Effector memory CD4-positive, alpha-beta T cell (primary cell): ENCODE measurements around the gene LRRC53.
A peak's percentile ranks its signal among the peaks of the same experiment; 100 is the strongest.

Experiments
- DNase-seq, 3 donors: peaks; one replicate each; pipeline ENCODE4 v3.0.0-alpha.2; 2020
- H3K27ac ChIP-seq: 2 replicates; pipeline ENCODE4 v1.7.0; 2013; ENCODE audit warnings: mild to moderate bottlenecking, low read length, moderate library complexity; ENCODE audit not compliant: insufficient read depth, poor library complexity, severe bottlenecking
- H3K27me3 ChIP-seq: replicated peaks from 2 replicates; pipeline ENCODE4 v1.7.0; 2013; ENCODE audit warnings: mild to moderate bottlenecking, low read length; ENCODE audit not compliant: insufficient read depth, control insufficient read depth, poor library complexity, severe bottlenecking
- H3K36me3 ChIP-seq: 2 replicates; pipeline ENCODE4 v1.7.0; 2013; ENCODE audit warnings: mild to moderate bottlenecking, low read length, moderate library complexity; ENCODE audit not compliant: control insufficient read depth, insufficient read depth
- H3K4me1 ChIP-seq: 2 replicates; pipeline ENCODE4 v1.7.0; 2013; ENCODE audit warnings: low read length, mild to moderate bottlenecking; ENCODE audit not compliant: control insufficient read depth, insufficient read depth, poor library complexity, severe bottlenecking
- H3K4me3 ChIP-seq: 2 replicates; pipeline ENCODE4 v1.7.0; 2013; ENCODE audit warnings: low read length, low read depth, mild to moderate bottlenecking; ENCODE audit not compliant: insufficient read depth, poor library complexity, severe bottlenecking
- H3K9me3 ChIP-seq: 2 replicates; pipeline ENCODE4 v1.7.0; 2013; ENCODE audit warnings: mild to moderate bottlenecking, low read length, moderate library complexity; ENCODE audit not compliant: control insufficient read depth

Gene LRRC53

DNA sequence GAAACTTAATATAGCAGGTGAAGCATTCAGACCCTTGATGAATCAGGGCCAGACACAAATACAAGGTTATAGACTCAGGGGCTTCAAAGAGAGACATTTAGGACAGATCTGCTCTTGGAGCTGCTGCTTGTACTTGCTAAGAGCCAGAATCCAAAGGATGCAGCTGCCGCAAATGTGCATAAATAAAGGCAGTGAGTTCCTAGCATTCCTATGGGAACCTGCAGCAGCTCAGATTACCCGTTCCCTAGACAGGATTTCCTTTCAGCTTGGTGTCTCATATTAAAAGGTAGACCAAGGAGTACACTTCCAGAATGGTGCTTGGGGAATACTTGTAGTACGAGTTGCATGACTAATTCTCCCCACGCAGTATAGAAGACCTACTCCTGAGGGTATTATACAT, 9.7 kb upstream of the LRRC53 start:
- Histone ChIP-seq H3K9me3 (no peaks in the 10 kb centered on the region), H3K27me3 (peaks cover 3% of the 10 kb centered on the region), H3K27ac (no peak overlapping the region), H3K36me3 (no peaks in the 10 kb centered on the region), H3K4me1 (no peaks in the 10 kb centered on the region), H3K4me3 (no peak overlapping the region)
- no peak for DNase-seq

GRCh38 chr1:74517599-74518051, 5.2 kb upstream of the LRRC53 start:
- H3K9me3 ChIP-seq: no peaks in the 10 kb centered on the region
- H3K4me1 ChIP-seq: no peaks in the 10 kb centered on the region
- no peak for DNase-seq
- no peaks in the 10 kb centered on the region for H3K27me3 ChIP-seq
- no peaks in the 10 kb centered on the region for H3K36me3 ChIP-seq
- H3K4me3 ChIP-seq: no peak overlapping the region
- no peak overlapping the region for H3K27ac ChIP-seq

DNA sequence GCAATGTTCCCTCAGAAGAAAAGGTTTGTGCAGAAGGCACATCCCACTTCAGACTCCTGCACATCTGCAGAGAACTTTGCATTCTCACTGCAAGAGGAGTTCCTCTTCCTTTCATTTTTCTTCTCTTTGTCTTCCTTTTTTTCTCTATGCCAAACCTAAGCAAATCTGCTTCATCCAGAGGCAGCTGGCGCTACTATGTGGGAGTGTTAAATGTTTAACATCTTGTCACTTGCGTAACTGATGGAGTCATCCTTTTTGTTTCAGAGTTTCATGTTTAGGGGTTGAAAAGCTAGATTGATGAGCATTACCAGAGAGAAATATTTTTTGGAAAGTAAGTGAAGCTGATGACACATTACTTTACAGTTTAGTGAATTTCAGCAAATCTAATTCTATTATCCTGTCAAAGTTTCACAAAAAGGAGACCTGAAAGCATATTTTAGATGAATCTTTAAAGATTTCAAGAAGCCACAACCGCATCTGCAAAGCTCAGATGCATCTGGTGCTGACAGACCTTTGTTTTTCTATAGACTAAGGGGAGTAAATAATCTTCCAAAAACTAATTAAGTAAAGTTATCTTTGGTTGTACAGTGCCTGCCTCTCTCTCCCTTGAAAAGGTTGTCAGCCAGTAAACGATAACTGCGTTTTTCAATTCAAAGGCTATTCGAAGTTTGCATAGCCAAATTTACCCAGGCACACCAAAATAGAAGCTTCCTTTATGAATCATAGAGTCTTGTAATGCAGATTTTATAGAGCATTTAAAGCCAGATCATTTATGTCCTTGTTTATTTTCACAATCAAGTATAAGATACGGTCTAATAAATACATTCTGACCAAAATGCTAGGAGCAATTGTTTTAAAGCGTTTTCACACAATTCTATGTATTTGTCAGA, 1.2 kb upstream of the LRRC53 start:
- Histone ChIP-seq H3K27ac (no peak overlapping the region), H3K9me3 (no peaks in the 10 kb centered on the region), H3K4me1 (no peaks in the 10 kb centered on the region), H3K36me3 (no peaks in the 10 kb centered on the region), H3K27me3 (no peaks in the 10 kb centered on the region), H3K4me3 (no peak overlapping the region)
- DNase-seq: no peak

GRCh38 chr1:74508449-74508848, 4.0 kb downstream of the LRRC53 start:
- DNase-seq: no peak
- no peaks in the 10 kb centered on the region for H3K36me3 ChIP-seq
- no peaks in the 10 kb centered on the region for H3K9me3 ChIP-seq
- H3K27me3 ChIP-seq: no peaks in the 10 kb centered on the region
- no peak overlapping the region for H3K4me3 ChIP-seq
- no peak overlapping the region for H3K27ac ChIP-seq
- H3K4me1 ChIP-seq: no peaks in the 10 kb centered on the region

- DNase-seq: no peak
- Histone ChIP-seq H3K9me3 (no peaks in the 10 kb centered on the region), H3K27ac (no peak overlapping the region), H3K4me3 (no peak overlapping the region), H3K36me3 (no peaks in the 10 kb centered on the region), H3K27me3 (no peaks in the 10 kb centered on the region), H3K4me1 (no peaks in the 10 kb centered on the region)
Measured at GRCh38 chr1:74505928-74506710, 6.3 kb downstream of the LRRC53 start.

DNA sequence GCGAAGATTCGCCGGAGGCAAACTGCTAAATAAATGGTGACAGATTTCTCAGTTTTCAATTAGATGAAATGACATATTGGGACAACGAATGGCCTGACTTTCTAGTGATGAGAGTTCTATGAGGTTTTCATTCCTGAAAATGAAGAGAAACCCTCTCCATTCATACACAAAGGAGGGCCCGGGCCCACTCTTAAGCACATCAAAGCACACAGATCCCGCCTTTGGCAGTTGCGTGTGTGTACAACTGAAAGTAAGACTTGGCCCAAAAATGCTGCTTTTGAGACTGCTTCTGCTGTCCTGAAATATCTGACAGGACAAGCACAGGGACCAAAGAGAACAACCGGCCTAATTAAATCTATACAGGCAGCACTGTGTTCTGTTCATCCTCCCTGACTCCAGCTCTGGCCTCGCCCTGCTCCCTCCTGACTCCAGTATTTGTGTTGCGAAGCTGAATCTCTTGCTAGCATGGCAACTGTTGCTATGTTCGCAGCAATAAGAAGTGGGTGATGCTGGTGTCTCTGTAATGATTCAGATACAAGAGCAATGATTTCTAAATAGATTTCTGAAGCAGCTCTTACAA, 7.4 kb downstream of the LRRC53 start:
- H3K4me3 ChIP-seq: no peak overlapping the region
- no peak overlapping the region for H3K27ac ChIP-seq
- DNase-seq: no peak
- H3K27me3 ChIP-seq: no peaks in the 10 kb centered on the region
- H3K9me3 ChIP-seq: no peaks in the 10 kb centered on the region
- H3K36me3 ChIP-seq: no peaks in the 10 kb centered on the region
- H3K4me1 ChIP-seq: no peaks in the 10 kb centered on the region

- Histone ChIP-seq H3K36me3 (no peaks in the 10 kb centered on the region), H3K9me3 (no peaks in the 10 kb centered on the region), H3K4me3 (no peak overlapping the region), H3K27ac (no peak overlapping the region), H3K4me1 (no peaks in the 10 kb centered on the region), H3K27me3 (no peaks in the 10 kb centered on the region)
- peak in 1 of 3 donors; percentile 2 for DNase-seq
Measured at GRCh38 chr1:74504125-74504932, 8.1 kb downstream of the LRRC53 start.

DNA sequence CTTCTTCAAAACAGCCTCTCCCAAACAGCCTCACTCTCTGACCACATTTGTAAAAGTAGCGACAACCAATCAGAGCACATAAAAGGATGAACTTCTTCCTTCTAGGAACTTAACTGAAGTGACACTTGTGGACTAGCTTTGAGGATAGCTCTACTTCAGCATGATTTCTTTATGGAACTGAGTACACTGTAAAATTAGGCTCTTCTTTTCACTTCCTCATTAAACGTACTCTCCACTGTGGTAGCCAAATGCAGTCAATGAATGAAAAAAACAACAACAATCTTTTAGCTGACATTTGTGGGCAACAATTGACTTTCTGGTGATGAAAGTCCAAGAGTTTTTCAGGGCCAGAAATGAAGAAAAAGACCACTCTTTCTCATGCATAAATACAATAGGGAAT, 9.6 kb downstream of the LRRC53 start:
- no peak for DNase-seq
- no peaks in the 10 kb centered on the region for H3K36me3 ChIP-seq
- H3K9me3 ChIP-seq: no peaks in the 10 kb centered on the region
- no peak overlapping the region for H3K27ac ChIP-seq
- H3K4me1 ChIP-seq: no peaks in the 10 kb centered on the region
- no peaks in the 10 kb centered on the region for H3K27me3 ChIP-seq
- no peak overlapping the region for H3K4me3 ChIP-seq

GRCh38 chr1:74502432-74502831, 10.0 kb downstream of the LRRC53 start:
- Histone ChIP-seq H3K4me3 (no peak overlapping the region), H3K27me3 (no peaks in the 10 kb centered on the region), H3K9me3 (no peaks in the 10 kb centered on the region), H3K27ac (no peak overlapping the region), H3K36me3 (no peaks in the 10 kb centered on the region), H3K4me1 (no peaks in the 10 kb centered on the region)
- DNase-seq: no peak
